B cell (primary cell): ENCODE results near the gene PRUNE2.

Experiments used
- CTCF ChIP-seq: fragments of 200-600 bp; IDR thresholded peaks from one replicate; pipeline ENCODE4 v1.8.0; 2022; ENCODE audit warnings: antibody characterized with exemption, mild to moderate bottlenecking
- EZH2 ChIP-seq: IDR thresholded peaks from 2 replicates; pipeline ENCODE4 v1.6.1; 2012; ENCODE audit warnings: borderline replicate concordance, low read depth, mild to moderate bottlenecking, moderate library complexity, low read length; ENCODE audit not compliant: insufficient read depth, poor library complexity, severe bottlenecking

DNA sequence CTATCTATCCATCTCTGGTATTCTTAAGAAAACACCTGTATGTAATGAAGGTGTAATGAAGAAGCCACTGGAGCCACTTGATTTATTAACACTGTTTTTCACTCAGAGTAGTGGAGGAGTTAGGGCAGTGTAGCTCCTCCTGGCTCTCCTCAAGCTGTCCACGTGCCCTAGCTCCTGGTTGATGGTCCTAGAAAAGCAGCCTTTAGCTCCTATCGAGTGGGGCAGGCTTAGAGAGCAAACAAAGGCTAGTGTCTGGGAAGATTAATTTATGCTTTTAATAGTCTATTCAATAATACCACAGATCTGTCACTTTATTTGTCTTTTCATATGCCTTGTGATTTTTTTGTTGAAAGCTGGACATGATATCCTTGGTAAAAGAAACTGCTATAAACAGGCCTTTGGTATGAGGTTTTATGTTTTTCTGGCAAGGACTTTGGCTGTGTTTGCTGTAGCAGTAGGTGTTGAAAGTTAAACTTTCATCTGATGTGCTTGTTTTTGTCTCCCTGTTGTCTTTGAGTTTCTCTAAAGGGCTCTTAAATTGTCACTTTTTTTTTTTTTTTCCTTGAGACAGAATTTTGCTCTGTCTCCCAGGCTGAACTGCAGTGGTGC is 305.8 kb downstream of the PRUNE2 start:
- TF ChIP-seq CTCF (no peak), EZH2 (no peak)
